ENCODE measurements around the gene ZNF419. TPM values are rescaled to one million over a fixed set of nuclear protein-coding genes. Genes with fewer than 3 reads are reported as not detected.
"Not testable (repeated sequence)": the region's sequence is repeated elsewhere in the genome, so short reads cannot be mapped to it uniquely, and the experiment has no call there.

The ZNF419 gene
- 13.9 and 20.3 TPM in 2 replicates for total RNA-seq (2012; rRNA removed)
- polyA plus RNA-seq (2012; rRNA removed): 5.0 and 6.4 TPM in 2 replicates
- polyA plus RNA-seq (2012; cell fraction: cytosol; rRNA removed): 8.9 and 9.8 TPM in 2 replicates
- polyA plus RNA-seq (2012; cell fraction: nucleus; rRNA removed; ENCODE audit: low replicate concordance): 16.6 and 27.5 TPM in 2 replicates
- Bru-seq, nascent RNA: percentile 74 among the genes with signal in this experiment
- percentile 81 among the genes with signal in this experiment for BruChase-seq, experiment 1, labeled RNA remaining after a 6-hour chase
- BruChase-seq, experiment 2, labeled RNA remaining after a 2-hour chase: percentile 86 among the genes with signal in this experiment
- long read RNA-seq, transcript ZNF419-201 (5 exons, 2,309 nt): major isoform, 8 of 21 reads
- long read RNA-seq, transcript ZNF419-205 (5 exons, 2,323 nt): minor isoform, 6 of 21 reads
- long read RNA-seq, partial matches to known transcripts: 0 of 21 reads
- long read RNA-seq, other reads (novel, unspliced or antisense): 3 of 21 reads

DNA sequence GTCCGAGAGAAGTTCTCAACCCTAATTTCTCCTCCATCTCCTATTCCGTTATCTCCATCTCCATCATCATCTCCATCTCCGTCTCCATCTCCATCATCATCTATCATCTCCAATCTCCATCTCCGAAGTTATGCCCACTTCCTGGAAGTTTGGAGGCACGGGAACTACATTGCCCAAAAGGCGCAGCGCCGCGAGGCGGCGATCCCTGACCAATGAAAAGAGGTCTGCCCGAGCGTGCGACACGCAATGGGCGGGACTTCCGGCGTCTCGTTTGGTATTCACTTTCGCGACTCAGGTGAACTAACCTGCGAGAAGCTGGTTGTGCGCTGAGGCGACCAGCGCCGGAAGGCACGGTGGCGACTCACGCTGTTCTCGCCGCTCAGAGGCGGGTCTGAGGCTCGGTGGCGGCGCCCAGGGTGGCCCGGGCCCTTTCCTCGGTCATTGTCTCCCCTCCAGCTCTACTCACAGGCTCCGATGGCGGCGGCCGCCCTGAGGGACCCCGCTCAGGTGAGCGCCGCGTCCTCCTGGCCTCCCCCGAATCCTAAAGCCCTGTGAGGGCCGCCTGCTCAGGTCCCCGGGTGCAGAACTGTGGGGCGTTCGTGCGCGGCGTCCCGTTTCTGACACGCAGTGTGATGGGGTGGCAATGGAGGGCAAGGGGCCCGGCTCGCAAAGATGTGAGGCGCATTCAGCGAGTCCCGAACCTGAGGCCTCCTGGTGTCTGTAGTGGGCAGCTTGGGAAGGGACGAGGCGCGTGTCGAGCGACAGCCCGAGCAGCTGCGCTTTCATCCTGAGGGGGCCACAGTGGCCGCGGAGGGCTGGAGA, at the start of gene ZNF419:
ZNF419 (plus strand) TSS at position 274 of the 822 bp plus-strand sequence; CDS start at position 475, 201 bp downstream.
- WGBS, 2 experiments (ENCODE audit: extremely low coverage in 2 of 2, insufficient read length in 1 of 2): 3% methylated on average over 8 of the region's 69 CpGs; no CpG with 5 or more reads in 1 of the 2 experiments
- Histone ChIP-seq H3K4me3 (ENCODE audit: insufficient read depth, low read depth, low read length) (peak within 1 kb of the TSS; percentile 64), H3K18ac (ENCODE audit: low read depth, low read length) (peak within 1 kb of the TSS; percentile 94; the same call in 1 of the 2 replicates), H4K91ac (ENCODE audit: insufficient read depth, low read depth, low read length) (peak within 1 kb of the TSS; percentile 70), H3K56ac (ENCODE audit: extremely low read depth, insufficient read depth, low read length) (peak within 1 kb of the TSS; percentile 10; the same call in 1 of the 2 replicates), H3K79me1 (ENCODE audit: low read depth in 1 of 2, low read length in 2 of 2) (peaks cover 12 to 18% of the 10 kb centered on the region in 2 experiments), H3K27ac (ENCODE audit: insufficient read depth, low read length) (peak within 1 kb of the TSS; percentile 79), H3K4me2 (ENCODE audit: low read depth, low read length) (peak within 1 kb of the TSS; percentile 99), H4K5ac (ENCODE audit: low read depth, low read length) (peak within 1 kb of the TSS; percentile 88), H3K14ac (replicated peaks; ENCODE audit: low read depth, low read length) (peak within 1 kb of the TSS; percentile 67; the same call in 1 of the 2 replicates), H2AFZ (replicated peaks; ENCODE audit: low read length, poor library complexity) (peak within 1 kb of the TSS; percentile 96), H3K36me3 (ENCODE audit: control insufficient read depth, insufficient read depth, low read length) (peaks cover 19% of the 10 kb centered on the region), H3K4ac (ENCODE audit: low read depth, low read length) (peak within 1 kb of the TSS; percentile 29), H2AK9ac (replicated peaks; ENCODE audit: low read depth, low read length, poor library complexity) (peak within 1 kb of the TSS; percentile 89), H3K9ac (ENCODE audit: low read depth, low read length) (peak within 1 kb of the TSS; percentile 85), H2AK5ac (ENCODE audit: low read depth, low read length) (peak within 1 kb of the TSS; percentile 11; the same call in 1 of the 2 replicates), H4K8ac (ENCODE audit: low read depth in 2 of 2, low read length in 2 of 2) (peak within 1 kb of the TSS; percentile 80 to 89; a peak in 3 of 4 replicates), H2BK15ac (ENCODE audit: low read depth, low read length) (0 out of 3 replicates have a peak within 1 kb of the TSS, but pooled peaks have one; percentile 63)
- H2BK5ac ChIP-seq (ENCODE audit: low read depth, low read length, poor library complexity, severe bottlenecking); dilution Hi-C loops (cut with HindIII; ENCODE audit: low sequenced_read_pairs, unreplicated experiment); H3K4me1 ChIP-seq (ENCODE audit: control insufficient read depth, insufficient read depth, low read length); intact Hi-C loops (cut with micrococcal nuclease); H3K27me3 ChIP-seq (ENCODE audit: control insufficient read depth, insufficient read depth, low read length); H3K9me1 ChIP-seq (ENCODE audit: insufficient read depth, low read length); in situ Hi-C loops (cut with MboI; ENCODE audit: low sequenced_read_pairs); CTCF ChIA-PET; H2BK20ac ChIP-seq (ENCODE audit: low read depth, low read length); BruUV-seq (replicated peaks); H3K23ac ChIP-seq (ENCODE audit: low read depth, low read length); POLR2A ChIA-PET (ENCODE audit: unreplicated experiment); H3K9me3 ChIP-seq (ENCODE audit: control insufficient read depth, insufficient read depth, low read length); H4K20me1 ChIP-seq (ENCODE audit: insufficient read depth, low read length); H2BK120ac ChIP-seq (ENCODE audit: low read depth, low read length): not testable (repeated sequence)
- DNase-seq: peak; percentile 84
- ATAC-seq (ENCODE audit: low read depth): peak; percentile 98

Measured in IMR-90 (cell line).